Measurements from ENCODE around the gene SLC26A3. TPM values are rescaled to one million over a fixed set of nuclear protein-coding genes. Genes with fewer than 3 reads are reported as not detected.

SLC26A3 gene
- total and polyA plus RNA-seq, 2 of the 8 experiments (the other 6 are each of a cell fraction or from before 2014, with no cell fraction given) = not detected

DNA sequence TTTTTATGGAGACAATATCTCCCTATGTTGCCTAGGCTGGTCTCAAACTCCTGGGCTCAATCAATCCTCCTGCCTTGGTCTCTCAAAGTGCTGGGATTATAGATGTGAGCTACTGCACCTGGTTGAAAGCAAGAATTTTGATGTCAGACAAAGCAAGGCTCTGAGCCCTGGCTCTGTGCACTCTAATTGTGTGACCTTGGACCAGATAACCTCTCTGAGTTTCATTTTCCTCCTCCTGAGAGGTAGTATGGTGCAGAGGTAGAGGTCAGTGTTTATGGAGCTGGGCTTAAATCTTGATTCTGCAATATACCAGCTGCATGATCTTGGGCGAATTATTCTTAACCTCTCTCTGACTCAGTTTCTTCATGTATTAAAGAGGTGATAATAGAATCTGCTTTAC lies 31.4 kb upstream of the SLC26A3 start (continued):
- TF ChIP-seq TEAD4 (IDR thresholded peaks at IDR 0.05; ENCODE audit: low read depth, low read length) (no peak), EGR1 (IDR thresholded peaks at IDR 0.05; ENCODE audit: borderline replicate concordance, low read depth, low read length) (no peak), RNF2 (IDR thresholded peaks at IDR 0.05; ENCODE audit: borderline replicate concordance, low read depth, low read length, missing control alignments, poor library complexity, severe bottlenecking) (no peak), CBX8 (IDR thresholded peaks at IDR 0.05; ENCODE audit: borderline replicate concordance, low read depth, low read length) (no peak)
- TF ChIP-seq, protein P1, sequence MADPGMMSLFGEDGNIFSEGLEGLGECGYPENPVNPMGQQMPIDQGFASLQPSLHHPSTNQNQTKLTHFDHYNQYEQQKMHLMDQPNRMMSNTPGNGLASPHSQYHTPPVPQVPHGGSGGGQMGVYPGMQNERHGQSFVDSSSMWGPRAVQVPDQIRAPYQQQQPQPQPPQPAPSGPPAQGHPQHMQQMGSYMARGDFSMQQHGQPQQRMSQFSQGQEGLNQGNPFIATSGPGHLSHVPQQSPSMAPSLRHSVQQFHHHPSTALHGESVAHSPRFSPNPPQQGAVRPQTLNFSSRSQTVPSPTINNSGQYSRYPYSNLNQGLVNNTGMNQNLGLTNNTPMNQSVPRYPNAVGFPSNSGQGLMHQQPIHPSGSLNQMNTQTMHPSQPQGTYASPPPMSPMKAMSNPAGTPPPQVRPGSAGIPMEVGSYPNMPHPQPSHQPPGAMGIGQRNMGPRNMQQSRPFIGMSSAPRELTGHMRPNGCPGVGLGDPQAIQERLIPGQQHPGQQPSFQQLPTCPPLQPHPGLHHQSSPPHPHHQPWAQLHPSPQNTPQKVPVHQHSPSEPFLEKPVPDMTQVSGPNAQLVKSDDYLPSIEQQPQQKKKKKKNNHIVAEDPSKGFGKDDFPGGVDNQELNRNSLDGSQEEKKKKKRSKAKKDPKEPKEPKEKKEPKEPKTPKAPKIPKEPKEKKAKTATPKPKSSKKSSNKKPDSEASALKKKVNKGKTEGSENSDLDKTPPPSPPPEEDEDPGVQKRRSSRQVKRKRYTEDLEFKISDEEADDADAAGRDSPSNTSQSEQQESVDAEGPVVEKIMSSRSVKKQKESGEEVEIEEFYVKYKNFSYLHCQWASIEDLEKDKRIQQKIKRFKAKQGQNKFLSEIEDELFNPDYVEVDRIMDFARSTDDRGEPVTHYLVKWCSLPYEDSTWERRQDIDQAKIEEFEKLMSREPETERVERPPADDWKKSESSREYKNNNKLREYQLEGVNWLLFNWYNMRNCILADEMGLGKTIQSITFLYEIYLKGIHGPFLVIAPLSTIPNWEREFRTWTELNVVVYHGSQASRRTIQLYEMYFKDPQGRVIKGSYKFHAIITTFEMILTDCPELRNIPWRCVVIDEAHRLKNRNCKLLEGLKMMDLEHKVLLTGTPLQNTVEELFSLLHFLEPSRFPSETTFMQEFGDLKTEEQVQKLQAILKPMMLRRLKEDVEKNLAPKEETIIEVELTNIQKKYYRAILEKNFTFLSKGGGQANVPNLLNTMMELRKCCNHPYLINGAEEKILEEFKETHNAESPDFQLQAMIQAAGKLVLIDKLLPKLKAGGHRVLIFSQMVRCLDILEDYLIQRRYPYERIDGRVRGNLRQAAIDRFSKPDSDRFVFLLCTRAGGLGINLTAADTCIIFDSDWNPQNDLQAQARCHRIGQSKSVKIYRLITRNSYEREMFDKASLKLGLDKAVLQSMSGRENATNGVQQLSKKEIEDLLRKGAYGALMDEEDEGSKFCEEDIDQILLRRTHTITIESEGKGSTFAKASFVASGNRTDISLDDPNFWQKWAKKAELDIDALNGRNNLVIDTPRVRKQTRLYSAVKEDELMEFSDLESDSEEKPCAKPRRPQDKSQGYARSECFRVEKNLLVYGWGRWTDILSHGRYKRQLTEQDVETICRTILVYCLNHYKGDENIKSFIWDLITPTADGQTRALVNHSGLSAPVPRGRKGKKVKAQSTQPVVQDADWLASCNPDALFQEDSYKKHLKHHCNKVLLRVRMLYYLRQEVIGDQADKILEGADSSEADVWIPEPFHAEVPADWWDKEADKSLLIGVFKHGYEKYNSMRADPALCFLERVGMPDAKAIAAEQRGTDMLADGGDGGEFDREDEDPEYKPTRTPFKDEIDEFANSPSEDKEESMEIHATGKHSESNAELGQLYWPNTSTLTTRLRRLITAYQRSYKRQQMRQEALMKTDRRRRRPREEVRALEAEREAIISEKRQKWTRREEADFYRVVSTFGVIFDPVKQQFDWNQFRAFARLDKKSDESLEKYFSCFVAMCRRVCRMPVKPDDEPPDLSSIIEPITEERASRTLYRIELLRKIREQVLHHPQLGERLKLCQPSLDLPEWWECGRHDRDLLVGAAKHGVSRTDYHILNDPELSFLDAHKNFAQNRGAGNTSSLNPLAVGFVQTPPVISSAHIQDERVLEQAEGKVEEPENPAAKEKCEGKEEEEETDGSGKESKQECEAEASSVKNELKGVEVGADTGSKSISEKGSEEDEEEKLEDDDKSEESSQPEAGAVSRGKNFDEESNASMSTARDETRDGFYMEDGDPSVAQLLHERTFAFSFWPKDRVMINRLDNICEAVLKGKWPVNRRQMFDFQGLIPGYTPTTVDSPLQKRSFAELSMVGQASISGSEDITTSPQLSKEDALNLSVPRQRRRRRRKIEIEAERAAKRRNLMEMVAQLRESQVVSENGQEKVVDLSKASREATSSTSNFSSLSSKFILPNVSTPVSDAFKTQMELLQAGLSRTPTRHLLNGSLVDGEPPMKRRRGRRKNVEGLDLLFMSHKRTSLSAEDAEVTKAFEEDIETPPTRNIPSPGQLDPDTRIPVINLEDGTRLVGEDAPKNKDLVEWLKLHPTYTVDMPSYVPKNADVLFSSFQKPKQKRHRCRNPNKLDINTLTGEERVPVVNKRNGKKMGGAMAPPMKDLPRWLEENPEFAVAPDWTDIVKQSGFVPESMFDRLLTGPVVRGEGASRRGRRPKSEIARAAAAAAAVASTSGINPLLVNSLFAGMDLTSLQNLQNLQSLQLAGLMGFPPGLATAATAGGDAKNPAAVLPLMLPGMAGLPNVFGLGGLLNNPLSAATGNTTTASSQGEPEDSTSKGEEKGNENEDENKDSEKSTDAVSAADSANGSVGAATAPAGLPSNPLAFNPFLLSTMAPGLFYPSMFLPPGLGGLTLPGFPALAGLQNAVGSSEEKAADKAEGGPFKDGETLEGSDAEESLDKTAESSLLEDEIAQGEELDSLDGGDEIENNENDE (IDR thresholded peaks at IDR 0.05; ENCODE audit: insufficient replicate concordance, low read length) = no peak
